GM19455 (cell line): Measurements from ENCODE around the gene RGS1.
A peak's percentile ranks its signal among the peaks of the same experiment; 100 is the strongest.
"Not testable (repeated sequence)": the region's sequence is repeated elsewhere in the genome, so short reads cannot be mapped to it uniquely, and the experiment has no call there.

Source experiments
- ATAC-seq: cut with Tn5 transposase; IDR thresholded peaks from one replicate; pipeline ENCODE4 v1.9.1; 2021; ENCODE audit not compliant: unreplicated experiment

RGS1 gene

GRCh38 chr1:192575499-192576189 is at the start of gene RGS1:
TSS of gene RGS1 (plus strand) at chr1:192575773. CDS start at chr1:192575793, 20 bp downstream.
- peak; percentile 91 for ATAC-seq

GRCh38 chr1:192527111-192527795 is 48.3 kb upstream of the RGS1 start:
- no peak for ATAC-seq

- ATAC-seq = peak; percentile 50
Observed at GRCh38 chr1:192527950-192528349, 47.6 kb upstream of the RGS1 start.

GRCh38 chr1:192529031-192529755 is 46.4 kb upstream of the RGS1 start:
- no peak for ATAC-seq

GRCh38 chr1:192529811-192530210 is 45.8 kb upstream of the RGS1 start:
- ATAC-seq = peak; percentile 10

GRCh38 chr1:192530254-192530653 is 45.3 kb upstream of the RGS1 start:
- ATAC-seq = peak; percentile 96

- ATAC-seq = not testable (repeated sequence)
Observed at GRCh38 chr1:192531037-192531703, 44.4 kb upstream of the RGS1 start.

GRCh38 chr1:192534666-192535065 is 40.9 kb upstream of the RGS1 start:
- ATAC-seq = no peak

GRCh38 chr1:192535916-192536664 is 39.5 kb upstream of the RGS1 start:
- no peak for ATAC-seq

- ATAC-seq = peak; percentile 86
Observed at GRCh38 chr1:192538407-192539296, 36.9 kb upstream of the RGS1 start.

GRCh38 chr1:192539297-192540092 is 36.1 kb upstream of the RGS1 start:
- no peak for ATAC-seq

GRCh38 chr1:192543445-192543844 is 32.1 kb upstream of the RGS1 start:
- ATAC-seq = no peak

- ATAC-seq = peak; percentile 50
Observed at GRCh38 chr1:192545896-192546521, 29.6 kb upstream of the RGS1 start.

- no peak for ATAC-seq
Observed at GRCh38 chr1:192546596-192547190, 28.9 kb upstream of the RGS1 start.

GRCh38 chr1:192547501-192547900 is 28.1 kb upstream of the RGS1 start:
- ATAC-seq = no peak

GRCh38 chr1:192549937-192550336 is 25.6 kb upstream of the RGS1 start:
- no peak for ATAC-seq

- peak; percentile 49 for ATAC-seq
Observed at GRCh38 chr1:192550922-192551534, 24.5 kb upstream of the RGS1 start.
